ELF-1 (cell line): Measurements from ENCODE around the gene SDHD.
"Not testable (repeated sequence)": the region's sequence is repeated elsewhere in the genome, so short reads cannot be mapped to it uniquely, and the experiment has no call there.

Experiments used
- DNase-seq: peaks from one replicate; pipeline ENCODE4 v3.0.0-alpha.2; 2016; ENCODE audit warnings: low read depth, low spot score

SDHD gene

GRCh38 chr11:112086422-112087191 lies at the start of gene SDHD, which contains the start of gene TIMM8B:
SDHD (plus strand) TSS chr11:112086873; CDS start chr11:112086908, 35 bp downstream.
TIMM8B (minus strand) TSS chr11:112086756; CDS start chr11:112086723, 33 bp downstream.
- DNase-seq = peak; percentile 96

GRCh38 chr11:112037527-112037926 lies 49.1 kb upstream of the SDHD start:
- DNase-seq = no peak

- no peak for DNase-seq
These were observed 44.3 kb upstream of the SDHD start for GRCh38 chr11:112042161-112042960.

GRCh38 chr11:112042961-112043304 lies 43.7 kb upstream of the SDHD start:
- DNase-seq = no peak

GRCh38 chr11:112044961-112045360 lies 41.7 kb upstream of the SDHD start:
- no peak for DNase-seq

- not testable (repeated sequence) for DNase-seq
These were observed 40.0 kb upstream of the SDHD start for GRCh38 chr11:112046647-112047046.

GRCh38 chr11:112048256-112048655 lies 38.4 kb upstream of the SDHD start:
- not testable (repeated sequence) for DNase-seq

- DNase-seq = no peak
These were observed 36.9 kb upstream of the SDHD start for GRCh38 chr11:112049777-112050176.

GRCh38 chr11:112050721-112051120 lies 36.0 kb upstream of the SDHD start:
- no peak for DNase-seq

GRCh38 chr11:112051768-112052167 lies 34.9 kb upstream of the SDHD start:
- DNase-seq = no peak

- DNase-seq = no peak
These were observed 29.5 kb upstream of the SDHD start for GRCh38 chr11:112057170-112057569.

GRCh38 chr11:112058103-112058502 lies 28.6 kb upstream of the SDHD start:
- DNase-seq = no peak

- no peak for DNase-seq
These were observed 23.8 kb upstream of the SDHD start for GRCh38 chr11:112062923-112063322.

GRCh38 chr11:112073941-112074811 lies 12.5 kb upstream of the SDHD start, which contains the start of the genes NKAPD1 and PIH1D2:
NKAPD1 (plus strand) TSS chr11:112074299; CDS start chr11:112075575, 1,276 bp downstream.
PIH1D2 (minus strand) TSS chr11:112074017; CDS start chr11:112073174, 843 bp downstream.
- DNase-seq = peak; percentile 91

GRCh38 chr11:112082729-112083128 lies 3.9 kb upstream of the SDHD start:
- DNase-seq = no peak

- no peak for DNase-seq
These were observed 751 bp upstream of the SDHD start for GRCh38 chr11:112085822-112086421.

GRCh38 chr11:112087212-112087611 lies 539 bp downstream of the SDHD start:
- DNase-seq = no peak

GRCh38 chr11:112095302-112095701 lies 8.6 kb downstream of the SDHD start:
- DNase-seq = not testable (repeated sequence)

GRCh38 chr11:112096194-112096593 lies 9.5 kb downstream of the SDHD start:
- no peak for DNase-seq

- DNase-seq = no peak
These were observed 11.3 kb downstream of the SDHD start for GRCh38 chr11:112097734-112098528.
